Neural cell (in vitro differentiated cells): ENCODE measurements around the gene MYL7. TPM values are rescaled to one million over a fixed set of nuclear protein-coding genes. Genes with fewer than 3 reads are reported as not detected.

Experiments
- H2AFZ ChIP-seq: fragments of 200-600, 300-800 bp; sonication (generic), shearing (Covaris generic); 2 replicates; pipeline ENCODE4 v1.6.0; 2014; ENCODE audit warnings: low read depth, mild to moderate bottlenecking, antibody characterized with exemption, low read length, moderate library complexity
- H3F3A ChIP-seq: fragments of 200-600 bp; shearing (Covaris generic); 2 replicates; pipeline ENCODE4 v1.6.1; 2016; ENCODE audit warnings: mild to moderate bottlenecking, moderate library complexity, mixed read lengths, antibody characterized with exemption, low read length; ENCODE audit not compliant: insufficient read depth, poor library complexity, severe bottlenecking
- H3K27ac ChIP-seq: fragments of 200-600, 300-800 bp; sonication (generic), shearing (Covaris generic); 2 replicates; pipeline ENCODE4 v1.5.1; 2014; ENCODE audit warnings: mild to moderate bottlenecking, low read length, moderate library complexity
- H3K27me3 ChIP-seq: fragments of 300-800, 200-600 bp; sonication (generic), shearing (Covaris generic); 2 replicates; pipeline ENCODE4 v1.6.0; 2014; ENCODE audit warnings: mild to moderate bottlenecking, low read depth, low read length, moderate library complexity; ENCODE audit not compliant: insufficient read depth
- H3K36me3 ChIP-seq: fragments of 300-800, 200-600 bp; sonication (generic), shearing (Covaris generic); 2 replicates; pipeline ENCODE4 v1.5.1; 2014; ENCODE audit warnings: mild to moderate bottlenecking, antibody characterized with exemption, low read length, moderate library complexity; ENCODE audit not compliant: insufficient read depth
- H3K4me2 ChIP-seq: fragments of 300-800, 200-600 bp; sonication (generic), shearing (Covaris generic); 2 replicates; pipeline ENCODE4 v1.6.0; 2014; ENCODE audit warnings: mild to moderate bottlenecking, low read length
- H3K4me3 ChIP-seq: fragments of 300-800, 200-600 bp; sonication (generic), shearing (Covaris generic); 2 replicates; pipeline ENCODE4 v1.5.1; 2014; ENCODE audit warnings: mild to moderate bottlenecking, low read length, moderate library complexity
- H3K79me2 ChIP-seq: fragments of 200-600 bp; shearing (Covaris generic); replicated peaks from 2 replicates; pipeline ENCODE4 v1.6.0; 2014; ENCODE audit warnings: mild to moderate bottlenecking, low read length, moderate library complexity; ENCODE audit not compliant: insufficient read depth
- H3K9ac ChIP-seq: fragments of 300-800, 200-600 bp; sonication (generic), shearing (Covaris generic); 2 replicates; pipeline ENCODE4 v1.6.1; 2016; ENCODE audit warnings: mild to moderate bottlenecking, low read length, mixed read lengths
- H3K9me2 ChIP-seq: fragments of 200-600 bp; shearing (Covaris generic); 2 replicates; pipeline ENCODE4 v1.6.1; 2016; ENCODE audit warnings: mild to moderate bottlenecking, low read length, mixed read lengths; ENCODE audit not compliant: insufficient read depth
- H3K9me3 ChIP-seq: fragments of 200-600, 300-800 bp; sonication (generic), shearing (Covaris generic); 2 replicates; pipeline ENCODE4 v1.6.1; 2016; ENCODE audit warnings: mild to moderate bottlenecking, mixed run types, low read length, moderate library complexity, mixed read lengths
- H4K20me1 ChIP-seq: fragments of 200-600 bp; shearing (Covaris generic); 2 replicates; pipeline ENCODE4 v1.6.1; 2016; ENCODE audit warnings: mild to moderate bottlenecking, mixed run types; ENCODE audit not compliant: insufficient read depth
- CTCF ChIP-seq: fragments of 450-650 bp; IDR thresholded peaks from 2 replicates; pipeline ENCODE4 v1.5.1; 2014; ENCODE audit warnings: antibody characterized with exemption, mild to moderate bottlenecking, moderate library complexity; ENCODE audit not compliant: poor library complexity, severe bottlenecking
- EP300 ChIP-seq: fragments of 450-650 bp; conservative IDR thresholded peaks from 2 replicates; pipeline ENCODE4 v1.6.1; 2014; ENCODE audit warnings: antibody characterized with exemption, mild to moderate bottlenecking, moderate library complexity; ENCODE audit not compliant: poor library complexity, severe bottlenecking
- EZH2 ChIP-seq: fragments of 200-600, 300-800 bp; shearing (Covaris generic), sonication (generic); IDR thresholded peaks from 2 replicates; pipeline ENCODE4 v1.6.1; 2014; ENCODE audit warnings: antibody characterized with exemption, low read length, borderline replicate concordance, mild to moderate bottlenecking; ENCODE audit not compliant: insufficient read depth, poor library complexity, severe bottlenecking
- MXI1 ChIP-seq: fragments of 450-650 bp; conservative IDR thresholded peaks from 2 replicates; pipeline ENCODE4 v1.6.1; 2014; ENCODE audit warnings: antibody characterized with exemption, mild to moderate bottlenecking; ENCODE audit not compliant: poor library complexity, severe bottlenecking
- POLR2AphosphoS5 ChIP-seq: IDR thresholded peaks from 2 replicates; pipeline ENCODE4 v1.6.1; 2012
- RAD21 ChIP-seq: fragments of 450-650 bp; conservative IDR thresholded peaks from 2 replicates; pipeline ENCODE4 v1.6.1; 2014; ENCODE audit warnings: antibody characterized with exemption, mild to moderate bottlenecking, moderate library complexity
- REST ChIP-seq: IDR thresholded peaks from 2 replicates; pipeline ENCODE4 v1.6.1; 2012; ENCODE audit warnings: borderline replicate concordance
- SMC3 ChIP-seq: fragments of 450-650 bp; conservative IDR thresholded peaks from 2 replicates; pipeline ENCODE4 v1.6.1; 2014; ENCODE audit warnings: antibody characterized with exemption, mild to moderate bottlenecking, moderate library complexity; ENCODE audit not compliant: poor library complexity
- TAF1 ChIP-seq: IDR thresholded peaks from 2 replicates; pipeline ENCODE4 v1.6.1; 2012; ENCODE audit warnings: low read depth
- polyA plus RNA-seq: library from polyadenylated mRNA; depleted of rRNA; stranded (reverse); fragments of >200 nt; gene quantifications from 2 replicates; pipeline ENCODE4 v1.2.3, GENCODE V29; 2014

MYL7 gene
- polyA plus RNA-seq, 1 donor from 2014 or later = 0.76 TPM

- H3K36me3 ChIP-seq = no peaks in the 10 kb centered on the region
- H3K79me2 ChIP-seq = no peaks in the 10 kb centered on the region
- H3K9me3 ChIP-seq = no peaks in the 10 kb centered on the region
- no peak overlapping the region for H3K9ac ChIP-seq
- H3K27ac ChIP-seq = no peak overlapping the region
- no peaks in the 10 kb centered on the region for H3K27me3 ChIP-seq
- H3F3A ChIP-seq = no peaks in the 10 kb centered on the region
- no peak overlapping the region for H3K4me3 ChIP-seq
- H3K4me2 ChIP-seq = no peak overlapping the region
- H2AFZ ChIP-seq = no peak overlapping the region
- no peaks in the 10 kb centered on the region for H4K20me1 ChIP-seq
- no peaks in the 10 kb centered on the region for H3K9me2 ChIP-seq
- TF ChIP-seq EZH2 = no peak
- TF ChIP-seq POLR2AphosphoS5 = no peak
- no peak for TF ChIP-seq RAD21
- no peak for TF ChIP-seq CTCF
- TF ChIP-seq SMC3 = no peak
- no peak for TF ChIP-seq MXI1
- no peak for TF ChIP-seq TAF1
- TF ChIP-seq EP300 = no peak
- no peak for TF ChIP-seq REST
Observed at GRCh38 chr7:44155191-44156185, 14.4 kb upstream of the MYL7 start.

- H4K20me1 ChIP-seq = no peaks in the 10 kb centered on the region
- no peaks in the 10 kb centered on the region for H3K27me3 ChIP-seq
- H3K9ac ChIP-seq = no peak overlapping the region
- H3K9me2 ChIP-seq = no peaks in the 10 kb centered on the region
- no peaks in the 10 kb centered on the region for H3K9me3 ChIP-seq
- no peaks in the 10 kb centered on the region for H3K79me2 ChIP-seq
- no peak overlapping the region for H3K4me2 ChIP-seq
- no peak overlapping the region for H3K4me3 ChIP-seq
- H3K27ac ChIP-seq = no peak overlapping the region
- no peaks in the 10 kb centered on the region for H3F3A ChIP-seq
- H2AFZ ChIP-seq = no peak overlapping the region
- H3K36me3 ChIP-seq = no peaks in the 10 kb centered on the region
- TF ChIP-seq CTCF = no peak
- TF ChIP-seq MXI1 = no peak
- TF ChIP-seq RAD21 = no peak
- TF ChIP-seq EP300 = no peak
- TF ChIP-seq EZH2 = no peak
- TF ChIP-seq POLR2AphosphoS5 = no peak
- TF ChIP-seq REST = no peak
- TF ChIP-seq SMC3 = no peak
- no peak for TF ChIP-seq TAF1
Observed at GRCh38 chr7:44154703-44155102, 13.6 kb upstream of the MYL7 start.
